GM23248 (cell line): Measurements from ENCODE around the gene FSD2.

Experiments
- EZH2 ChIP-seq: fragments of 200-600 bp; sonication (generic); IDR thresholded peaks from 2 replicates; pipeline ENCODE4 v1.6.1; 2018; ENCODE audit warnings: antibody characterized with exemption, mild to moderate bottlenecking; ENCODE audit not compliant: insufficient read depth, poor library complexity, severe bottlenecking
- EZH2phosphoT487 ChIP-seq: fragments of 200-600 bp; sonication (generic); IDR thresholded peaks from 2 replicates; pipeline ENCODE4 v1.6.1; 2018; ENCODE audit warnings: antibody characterized with exemption, moderate library complexity, mild to moderate bottlenecking, low read depth; ENCODE audit not compliant: insufficient read depth

- TF ChIP-seq EZH2phosphoT487: no peak
- no peak for TF ChIP-seq EZH2
Measured at GRCh38 chr15:82731527-82731926, 74.3 kb downstream of the FSD2 start.
